GM12878 (cell line): ENCODE data around the gene SIPA1. TPM values are rescaled to one million over a fixed set of nuclear protein-coding genes. Genes with fewer than 3 reads are reported as not detected.

Experiments used
- ATF2 ChIP-seq: IDR thresholded peaks from 2 replicates; pipeline ENCODE4 v1.6.1; 2012; ENCODE audit warnings: low read length, inconsistent platforms
- BCL11A ChIP-seq: IDR thresholded peaks from 2 replicates; pipeline ENCODE4 v1.6.1; 2011; ENCODE audit warnings: low read depth, low read length
- CBX5 ChIP-seq: sonication (generic); IDR thresholded peaks from 2 replicates; pipeline ENCODE4 v1.6.1; 2016; ENCODE audit warnings: low read depth, moderate library complexity, mild to moderate bottlenecking, inconsistent platforms
- E2F4 ChIP-seq: IDR thresholded peaks from 2 replicates; pipeline ENCODE4 v1.6.1; 2012; ENCODE audit warnings: low read depth, low read length, improper control_type of control experiment
- ESRRA ChIP-seq: IDR thresholded peaks from 2 replicates; pipeline ENCODE4 v1.6.1; 2012; ENCODE audit warnings: mild to moderate bottlenecking, low read length, improper control_type of control experiment
- IKZF1 ChIP-seq: fragments of 450-650 bp; conservative IDR thresholded peaks from 2 replicates; pipeline ENCODE4 v1.6.1; 2017; ENCODE audit warnings: antibody characterized with exemption, mild to moderate bottlenecking
- IKZF2 ChIP-seq, 2 experiments: fragments of 450-650 bp; IDR thresholded peaks; 2 replicates each; pipeline ENCODE4 v1.6.1; 2017; ENCODE audit warnings: mild to moderate bottlenecking in 2 of 2, moderate library complexity in 2 of 2
- IRF4 ChIP-seq: IDR thresholded peaks from 2 replicates; pipeline ENCODE4 v1.6.1; 2011; ENCODE audit warnings: low read depth, low read length
- KAT2A ChIP-seq: conservative IDR thresholded peaks from 2 replicates; pipeline ENCODE4 v1.6.1; 2011; ENCODE audit warnings: low read depth, low read length; ENCODE audit not compliant: control insufficient read depth
- MTA3 ChIP-seq: IDR thresholded peaks from 2 replicates; pipeline ENCODE4 v1.6.1; 2012; ENCODE audit warnings: low read length, inconsistent platforms, borderline replicate concordance
- MYB ChIP-seq: fragments of 150-350 bp; IDR thresholded peaks from 2 replicates; pipeline ENCODE4 v1.6.1; 2014; ENCODE audit warnings: mild to moderate bottlenecking, low read depth, low read length, borderline replicate concordance
- NBN ChIP-seq: fragments of 450-650 bp; IDR thresholded peaks from 2 replicates; pipeline ENCODE4 v1.6.1; 2016
- NFIC ChIP-seq: IDR thresholded peaks from 2 replicates; pipeline ENCODE4 v1.6.1; 2012; ENCODE audit warnings: low read depth, mild to moderate bottlenecking, inconsistent platforms, low read length, moderate library complexity
- PAX8 ChIP-seq: fragments of 450-650 bp; IDR thresholded peaks from 2 replicates; pipeline ENCODE4 v1.6.1; 2017; ENCODE audit warnings: mild to moderate bottlenecking, moderate library complexity
- PKNOX1 ChIP-seq: fragments of 450-650 bp; IDR thresholded peaks from 2 replicates; pipeline ENCODE4 v1.6.1; 2016; ENCODE audit warnings: mild to moderate bottlenecking
- STAT1 ChIP-seq: fragments of 450-650 bp; conservative IDR thresholded peaks from 2 replicates; pipeline ENCODE4 v1.6.1; 2014; ENCODE audit warnings: antibody characterized with exemption, mild to moderate bottlenecking
- TCF12 ChIP-seq: IDR thresholded peaks from 2 replicates; pipeline ENCODE4 v1.6.1; 2011; ENCODE audit warnings: low read depth, mild to moderate bottlenecking, low read length
- TCF7 ChIP-seq: IDR thresholded peaks from 2 replicates; pipeline ENCODE4 v1.6.1; 2014; ENCODE audit warnings: antibody characterized with exemption, borderline replicate concordance
- USF2 ChIP-seq: IDR thresholded peaks from 2 replicates; pipeline ENCODE4 v1.6.1; 2011; ENCODE audit warnings: low read depth, low read length, improper control_type of control experiment, borderline replicate concordance
- YBX1 ChIP-seq: fragments of 450-650 bp; IDR thresholded peaks from 2 replicates; pipeline ENCODE4 v1.6.1; 2016; ENCODE audit warnings: antibody characterized with exemption
- ZNF384 ChIP-seq: IDR thresholded peaks from 2 replicates; pipeline ENCODE4 v1.6.1; 2012; ENCODE audit warnings: low read depth, mild to moderate bottlenecking, low read length, improper control_type of control experiment, borderline replicate concordance
- ZNF592 ChIP-seq: fragments of 450-650 bp; IDR thresholded peaks from 2 replicates; pipeline ENCODE4 v1.6.1; 2017; ENCODE audit warnings: mild to moderate bottlenecking, moderate library complexity
- polyA plus RNA-seq, 11 experiments: library from polyadenylated mRNA; depleted of rRNA in 4 of 11; unstranded in 6 of 11; stranded (reverse) in 5 of 11; fragments of >200 nt; fragmentation: Nextera tagmentation in 4 of 11; fragmentation: Illumina TruSeq in 1 of 11; extraction: Ambion mirVana in 4 of 11; extraction: Trizol in 1 of 11; gene quantifications; 1 replicate in 1 of 11; 2 replicates in 10 of 11; pipeline versions ENCODE4 v1.2.1 to v1.2.3, GENCODE V29; 2011 to 2016; ENCODE audit warnings: inconsistent platforms in 2 of 11, missing spikeins in 2 of 11, low read depth in 1 of 11
- total RNA-seq, 4 experiments: library from RNA; depleted of rRNA in 3 of 4; stranded (reverse); fragments of >200 nt in 3 of 4; fragmentation: Illumina TruSeq in 1 of 4; extraction: Trizol in 1 of 4; gene quantifications; 2 replicates each; pipeline versions ENCODE4 v1.2.1 to v1.2.3, GENCODE V29; 2013 to 2021

SIPA1 gene
- total and polyA plus RNA-seq, 10 of the 15 experiments (the other 5 are each of a cell fraction or from before 2014, with no cell fraction given) = 1.0 to 139 (median 33.4) TPM

GRCh38 chr11:65663639-65664200 lies 25.8 kb downstream of the SIPA1 start (continued):
- TF ChIP-seq ZNF592 (no peak), MYB (no peak), IKZF2 (IDR thresholded peaks at IDR 0.05) (peak; percentile 97 to 98), ESRRA (no peak), ATF2 (no peak), E2F4 (no peak), IKZF1 (peak; percentile 96), USF2 (no peak), NBN (no peak; the same call in none of the 2 replicates), BCL11A (0 out of 2 replicates have a peak, but pooled peaks have one; percentile 21), STAT1 (no peak), NFIC (no peak), PKNOX1 (no peak), YBX1 (no peak), TCF7 (no peak), MTA3 (no peak), ZNF384 (no peak), CBX5 (no peak), TCF12 (no peak), PAX8 (no peak), KAT2A (no peak), IRF4 (no peak)
